HG02798 (cell line): ENCODE measurements around the gene RIC8A.
A peak's percentile ranks its signal among the peaks of the same experiment; 100 is the strongest.
"Not testable (repeated sequence)": the region's sequence is repeated elsewhere in the genome, so short reads cannot be mapped to it uniquely, and the experiment has no call there.

ENCODE experiments used
- ATAC-seq: cut with Tn5 transposase; IDR thresholded peaks from one replicate; pipeline ENCODE4 v1.9.1; 2021; ENCODE audit warnings: mild to moderate bottlenecking; ENCODE audit not compliant: unreplicated experiment, poor library complexity

The RIC8A gene

GRCh38 chr11:207208-207862 is at the start of gene RIC8A, which contains the start of gene BET1L:
RIC8A (plus strand) TSS chr11:207708; CDS start chr11:208855, 1,147 bp downstream.
BET1L (minus strand) TSS chr11:207399; CDS start chr11:207321, 78 bp downstream.
- ATAC-seq, result peak; percentile 85

- not testable (repeated sequence) for ATAC-seq
Measured at GRCh38 chr11:180242-180641, 27.3 kb upstream of the RIC8A start.

DNA sequence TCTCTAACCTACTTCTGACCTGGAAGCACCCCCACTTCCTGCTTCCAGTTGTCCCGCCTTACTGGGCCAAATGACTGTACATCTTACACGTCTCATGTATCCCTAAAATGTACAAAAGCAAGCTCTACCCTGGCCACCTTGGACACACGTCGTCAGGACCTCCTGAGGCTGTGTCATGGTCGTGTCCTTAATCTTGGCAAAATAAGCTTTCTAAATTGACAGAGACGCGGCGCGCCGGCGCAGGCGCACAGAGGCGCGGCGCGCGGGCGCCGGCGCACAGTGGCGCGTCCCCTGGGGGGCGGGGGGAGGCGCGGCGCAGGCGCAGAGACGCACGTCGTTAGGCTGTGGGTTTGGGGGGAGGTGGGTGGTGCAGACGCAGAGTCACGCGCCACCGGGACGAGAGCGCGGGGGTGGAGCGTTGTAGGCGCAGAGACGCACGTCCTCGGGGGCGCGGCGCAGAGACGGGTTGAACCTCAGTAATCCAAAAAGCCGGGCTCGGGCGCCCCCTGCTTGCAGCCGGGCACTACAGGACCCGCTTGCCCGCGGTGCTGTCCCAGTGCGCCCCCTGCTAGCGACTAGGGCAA is 18.2 kb upstream of the RIC8A start:
- peak; percentile 16 for ATAC-seq

GRCh38 chr11:189843-190311 is 17.6 kb upstream of the RIC8A start:
- peak; percentile 88 for ATAC-seq

DNA sequence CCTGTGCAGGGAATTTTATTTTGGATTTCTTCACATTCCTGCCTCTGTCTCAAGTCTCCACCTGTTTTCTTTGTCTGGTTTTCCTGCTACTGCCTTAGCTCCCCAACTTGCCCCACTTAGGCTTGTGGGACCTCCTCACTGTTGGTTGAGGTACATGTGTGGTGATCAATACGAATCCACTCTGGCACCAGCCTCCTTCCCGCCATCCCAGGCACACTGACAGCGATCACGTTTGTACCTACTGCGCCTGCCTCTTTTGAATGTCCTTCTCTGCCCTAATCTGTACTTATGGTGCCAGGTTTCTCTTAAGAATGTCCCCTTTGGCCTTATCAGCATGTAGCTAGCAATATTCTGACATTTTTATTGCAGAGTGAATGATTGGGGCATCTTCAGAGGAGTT is 17.0 kb upstream of the RIC8A start:
- ATAC-seq, result not testable (repeated sequence)

GRCh38 chr11:191490-192478 is 15.7 kb upstream of the RIC8A start:
- ATAC-seq, result not testable (repeated sequence)

GRCh38 chr11:192674-193128 is 14.8 kb upstream of the RIC8A start, which contains the start of gene SCGB1C1:
SCGB1C1 (plus strand) TSS chr11:193078; CDS start chr11:193100, 22 bp downstream.
- not testable (repeated sequence) for ATAC-seq

DNA sequence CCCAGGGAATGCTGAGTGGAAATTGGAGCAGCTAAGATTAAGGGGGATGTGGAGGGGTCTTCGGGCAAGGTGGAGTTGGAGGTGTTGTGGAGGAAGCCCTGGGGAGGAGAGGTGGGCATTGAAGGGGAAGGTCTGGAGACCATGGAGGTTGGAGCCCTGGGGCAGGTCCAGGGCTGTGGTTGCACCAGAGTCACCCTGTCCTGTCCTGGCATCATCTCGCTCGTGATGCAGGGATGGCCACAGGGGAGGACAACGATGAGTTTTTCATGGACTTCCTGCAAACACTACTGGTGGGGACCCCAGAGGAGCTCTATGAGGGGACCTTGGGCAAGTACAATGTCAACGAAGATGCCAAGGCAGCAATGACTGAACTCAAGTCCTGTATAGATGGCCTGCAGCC is 14.0 kb upstream of the RIC8A start:
- ATAC-seq, result not testable (repeated sequence)

- no peak for ATAC-seq
Measured at GRCh38 chr11:196786-197731, 10.4 kb upstream of the RIC8A start.

DNA sequence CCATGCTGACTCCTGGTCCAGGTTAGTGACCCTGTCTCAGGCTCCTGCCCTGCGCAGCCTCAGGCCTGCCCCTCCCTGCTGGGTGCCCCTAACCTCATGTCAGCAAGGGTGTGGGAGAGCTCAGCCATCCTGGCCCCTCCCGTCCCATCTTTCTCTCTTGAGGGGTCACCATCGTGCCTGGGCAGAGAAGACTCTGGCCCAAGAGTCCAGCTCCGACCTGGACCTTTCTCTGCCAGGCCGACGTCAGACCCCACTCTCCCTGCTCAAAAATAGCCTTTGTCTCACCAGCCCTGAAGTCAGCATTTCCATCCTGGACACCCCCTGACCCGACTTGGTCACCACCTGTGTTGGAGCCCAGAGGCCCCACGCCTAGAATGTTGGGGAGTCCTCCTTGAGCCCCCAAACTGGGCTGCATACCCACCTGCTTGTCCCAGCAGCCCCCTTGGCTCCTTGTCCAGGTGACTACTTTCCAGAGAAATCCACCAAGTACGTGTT is 9.7 kb upstream of the RIC8A start:
- ATAC-seq, result no peak

DNA sequence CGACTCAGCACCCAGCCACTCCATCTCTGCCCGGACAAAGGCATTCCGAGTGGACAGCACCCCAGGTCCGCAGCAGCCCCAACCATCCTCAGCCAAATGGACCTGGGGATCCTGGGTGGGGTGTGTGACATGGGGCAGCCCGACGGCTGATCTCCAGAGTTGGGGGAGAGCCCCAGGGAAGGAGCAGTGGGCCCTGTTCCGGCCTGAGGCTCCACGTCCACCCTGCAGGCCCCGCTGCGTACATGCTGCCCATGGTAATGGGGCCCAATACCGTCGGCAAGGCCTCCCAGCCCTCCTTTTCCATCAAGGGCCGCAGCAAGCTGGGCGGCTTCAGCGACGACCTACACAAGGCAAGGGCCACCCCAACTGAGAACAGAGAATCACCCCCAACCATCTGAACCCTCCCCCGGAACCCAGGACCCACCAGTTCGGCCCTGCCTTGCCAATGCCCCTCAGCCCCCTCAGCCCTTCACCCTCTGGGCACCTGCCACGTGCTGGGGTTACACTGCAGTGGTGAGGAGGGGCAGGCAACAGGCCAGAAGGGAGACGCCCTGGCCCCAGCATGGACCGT is 9.2 kb upstream of the RIC8A start:
- no peak for ATAC-seq

GRCh38 chr11:199004-199581 is 8.4 kb upstream of the RIC8A start:
- no peak for ATAC-seq

DNA sequence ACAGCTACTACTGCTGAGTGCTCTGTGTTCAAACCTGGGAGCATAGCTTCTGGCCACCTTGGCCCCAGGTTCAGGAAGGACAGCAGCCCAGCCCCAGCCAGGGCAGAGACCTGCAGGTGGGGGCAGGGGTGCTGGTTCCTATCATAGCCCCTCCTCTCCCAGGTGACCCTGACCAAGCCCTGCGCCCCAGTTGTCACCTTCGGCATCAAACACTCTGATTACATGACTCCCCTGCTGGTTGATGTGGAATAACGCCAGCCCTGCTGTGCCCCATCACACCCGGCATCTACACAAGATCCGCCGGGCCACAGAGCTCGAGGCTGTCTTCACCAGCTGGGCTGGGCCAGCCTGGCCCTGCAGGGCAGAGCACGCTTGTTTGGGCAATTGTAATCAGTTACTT is 7.7 kb upstream of the RIC8A start:
- ATAC-seq, result no peak

DNA sequence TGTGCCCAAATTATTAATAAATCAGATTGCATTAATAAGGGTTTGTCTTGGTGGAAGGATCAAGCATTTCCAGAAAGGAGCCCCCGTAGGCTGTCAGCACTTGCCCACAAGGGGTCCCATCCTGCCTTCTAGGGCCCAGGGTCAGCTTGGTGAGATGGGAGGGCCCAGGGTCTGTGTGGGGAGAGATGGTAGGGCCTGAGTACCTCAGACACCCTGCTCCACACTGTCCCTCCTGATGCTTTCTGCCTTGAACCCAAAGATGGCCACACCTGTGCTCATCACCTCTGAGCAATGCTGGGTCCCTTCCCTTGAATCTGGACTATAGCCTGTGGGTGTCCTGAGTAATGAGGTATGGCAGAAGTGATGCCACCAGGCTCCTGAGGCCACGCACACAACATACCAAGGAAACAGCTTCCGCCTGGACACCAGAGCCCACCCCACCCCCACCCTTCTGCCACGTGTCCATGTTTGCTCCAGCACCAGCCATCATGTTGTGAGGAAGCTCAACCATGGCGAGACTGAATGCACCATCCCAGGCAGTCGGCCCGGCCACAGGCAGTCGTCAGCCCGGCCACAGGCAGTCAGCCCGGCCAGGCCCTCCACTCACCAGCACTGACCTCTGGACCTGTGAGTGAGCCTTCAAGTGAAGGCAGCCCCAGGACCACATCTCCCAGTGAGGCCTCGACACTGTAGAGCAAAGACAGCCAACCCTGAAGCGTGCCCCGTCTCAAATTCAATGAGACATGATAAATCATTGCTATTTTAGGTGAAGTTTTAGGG is 7.1 kb upstream of the RIC8A start:
- ATAC-seq, result no peak

DNA sequence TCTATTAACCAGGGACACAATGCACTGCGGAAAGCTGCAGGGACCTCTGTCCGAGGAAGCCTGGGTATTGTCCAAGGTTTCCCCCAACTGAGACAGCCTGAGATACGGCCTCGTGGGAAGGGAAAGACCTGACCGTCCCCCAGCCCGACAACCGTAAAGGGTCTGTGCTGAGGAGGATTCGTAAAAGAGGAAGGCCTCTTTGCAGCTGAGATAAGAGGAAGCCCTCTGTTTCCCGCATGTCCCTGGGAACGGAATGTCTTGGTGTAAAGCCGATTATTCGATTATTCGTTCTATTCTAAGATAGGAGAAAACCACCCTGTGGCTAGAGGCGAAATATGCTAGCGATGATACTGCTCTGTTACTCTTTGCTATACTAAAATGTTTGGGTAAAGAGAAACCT is 5.5 kb upstream of the RIC8A start:
- ATAC-seq, result no peak

DNA sequence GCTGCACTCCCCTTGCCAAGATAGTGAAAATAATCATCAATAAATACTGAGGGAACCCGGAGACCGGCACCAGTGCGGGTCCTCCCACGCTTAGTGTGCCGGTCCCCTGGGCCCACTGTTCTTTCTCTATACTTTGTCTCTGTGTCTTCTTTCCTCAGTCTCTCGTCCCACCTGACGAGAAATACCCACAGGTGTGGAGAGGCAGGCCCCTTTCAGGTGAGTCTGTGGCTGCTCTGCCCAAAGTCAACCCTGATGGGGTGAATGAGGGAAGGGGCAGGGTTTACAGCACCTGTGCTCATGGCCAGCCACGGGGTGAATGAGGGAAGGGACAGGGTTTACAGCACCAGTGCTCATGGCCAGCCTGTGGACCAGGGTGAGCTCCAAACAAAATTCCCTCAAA is 5.0 kb upstream of the RIC8A start:
- ATAC-seq, result no peak

- no peak for ATAC-seq
Measured at GRCh38 chr11:203056-203944, 4.2 kb upstream of the RIC8A start.
